GM23338 (cell line): ENCODE measurements around the gene RFPL2.

Experiments used
- CREB1 ChIP-seq: fragments of 250-450 bp; sonication (Bioruptor Pico); IDR thresholded peaks from 2 replicates; pipeline ENCODE4 v1.5.0; 2020; ENCODE audit warnings: low read depth, mild to moderate bottlenecking, moderate library complexity
- CTCF ChIP-seq, 2 experiments: fragments of 200-600 bp in 1 of 2; sonication (generic) in 1 of 2; conservative IDR thresholded peaks; 2 replicates each; pipeline versions ENCODE4 v1.5.1 to v1.6.1; 2016 to 2017; ENCODE audit warnings: antibody characterized with exemption in 2 of 2, low read depth in 2 of 2, mild to moderate bottlenecking in 2 of 2, moderate library complexity in 1 of 2
- ETS1 ChIP-seq: IDR thresholded peaks from 2 replicates; pipeline ENCODE4 v1.6.1; 2016; ENCODE audit warnings: antibody characterized with exemption
- EZH2 ChIP-seq: fragments of 200-600 bp; sonication (generic); IDR thresholded peaks from one replicate; pipeline ENCODE4 v1.8.0; 2017; ENCODE audit warnings: antibody characterized with exemption, mild to moderate bottlenecking, low read depth; ENCODE audit not compliant: unreplicated experiment
- EZH2phosphoT487 ChIP-seq: fragments of 200-600 bp; sonication (generic); IDR thresholded peaks from one replicate; pipeline ENCODE4 v1.8.1; 2018; ENCODE audit warnings: antibody characterized with exemption; ENCODE audit not compliant: unreplicated experiment
- JUNB ChIP-seq: IDR thresholded peaks from one replicate; pipeline ENCODE4 v1.6.1; 2016; ENCODE audit warnings: antibody characterized with exemption; ENCODE audit not compliant: unreplicated experiment
- NANOG ChIP-seq: IDR thresholded peaks from 2 replicates; pipeline ENCODE4 v1.6.1; 2016; ENCODE audit warnings: antibody characterized with exemption, borderline replicate concordance
- POLR2AphosphoS5 ChIP-seq: IDR thresholded peaks from 2 replicates; pipeline ENCODE4 v1.6.1; 2016; ENCODE audit warnings: antibody characterized with exemption, low read depth
- REST ChIP-seq: IDR thresholded peaks from one replicate; pipeline ENCODE4 v1.6.1; 2018; ENCODE audit warnings: antibody characterized with exemption; ENCODE audit not compliant: unreplicated experiment
- STAT1 ChIP-seq: IDR thresholded peaks from one replicate; pipeline ENCODE4 v1.6.1; 2016; ENCODE audit warnings: antibody characterized with exemption; ENCODE audit not compliant: unreplicated experiment
- ZNF114 ChIP-seq: fragments of 250-450 bp; sonication (Bioruptor Pico); IDR thresholded peaks from 2 replicates; pipeline ENCODE4 v1.5.0; 2020; ENCODE audit warnings: mild to moderate bottlenecking, moderate library complexity

- TF ChIP-seq CTCF (conservative IDR thresholded peaks at IDR 0.05; ENCODE audit: low read depth in 2 of 2): no peak
- no peak for TF ChIP-seq NANOG
- no peak for TF ChIP-seq STAT1
- TF ChIP-seq REST: no peak
- TF ChIP-seq JUNB: no peak
- TF ChIP-seq EZH2phosphoT487: no peak
- TF ChIP-seq POLR2AphosphoS5: no peak
- no peak for TF ChIP-seq EZH2
- TF ChIP-seq CREB1 (CRISPR knock-in tag): no peak
- no peak for TF ChIP-seq ETS1
- TF ChIP-seq ZNF114 (CRISPR knock-in tag): no peak
Measured at GRCh38 chr22:32217465-32217864, 12.6 kb upstream of the RFPL2 start.
